ENCODE data around the gene FAM153A.
"Not testable (repeated sequence)": the region's sequence is repeated elsewhere in the genome, so short reads cannot be mapped to it uniquely, and the experiment has no call there.

DNA sequence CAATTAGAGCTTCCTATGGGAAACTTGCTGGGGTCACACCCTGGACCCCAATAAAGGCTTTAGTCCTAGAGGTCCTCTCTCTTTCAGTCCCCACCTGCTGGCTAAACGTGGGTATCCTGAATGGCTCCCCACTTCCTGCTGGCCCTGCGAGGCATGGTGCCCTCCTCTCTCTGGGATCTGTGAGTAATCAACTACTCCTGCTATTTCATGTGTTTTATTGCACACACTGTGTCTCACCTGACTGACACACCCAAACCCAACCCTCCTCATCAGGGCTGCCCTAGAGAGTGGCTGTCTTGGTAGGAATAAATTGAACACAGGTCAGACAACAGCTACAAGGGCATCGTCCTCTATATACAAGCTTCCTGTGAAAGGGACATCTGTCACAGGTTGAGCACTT is 39.8 kb upstream of the FAM153A start:
- TF ChIP-seq, protein P1, sequence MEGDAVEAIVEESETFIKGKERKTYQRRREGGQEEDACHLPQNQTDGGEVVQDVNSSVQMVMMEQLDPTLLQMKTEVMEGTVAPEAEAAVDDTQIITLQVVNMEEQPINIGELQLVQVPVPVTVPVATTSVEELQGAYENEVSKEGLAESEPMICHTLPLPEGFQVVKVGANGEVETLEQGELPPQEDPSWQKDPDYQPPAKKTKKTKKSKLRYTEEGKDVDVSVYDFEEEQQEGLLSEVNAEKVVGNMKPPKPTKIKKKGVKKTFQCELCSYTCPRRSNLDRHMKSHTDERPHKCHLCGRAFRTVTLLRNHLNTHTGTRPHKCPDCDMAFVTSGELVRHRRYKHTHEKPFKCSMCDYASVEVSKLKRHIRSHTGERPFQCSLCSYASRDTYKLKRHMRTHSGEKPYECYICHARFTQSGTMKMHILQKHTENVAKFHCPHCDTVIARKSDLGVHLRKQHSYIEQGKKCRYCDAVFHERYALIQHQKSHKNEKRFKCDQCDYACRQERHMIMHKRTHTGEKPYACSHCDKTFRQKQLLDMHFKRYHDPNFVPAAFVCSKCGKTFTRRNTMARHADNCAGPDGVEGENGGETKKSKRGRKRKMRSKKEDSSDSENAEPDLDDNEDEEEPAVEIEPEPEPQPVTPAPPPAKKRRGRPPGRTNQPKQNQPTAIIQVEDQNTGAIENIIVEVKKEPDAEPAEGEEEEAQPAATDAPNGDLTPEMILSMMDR (IDR thresholded peaks at IDR 0.05), result not testable (repeated sequence)
- not testable (repeated sequence) for TF ChIP-seq POLR2A (IDR thresholded peaks at IDR 0.05)
